Thyroid gland (tissue), 4 donors: ENCODE data around the gene FOXO3.

Experiments
- POLR2A ChIP-seq, 2 donors: fragments of 450-650 bp; IDR thresholded peaks; one replicate each; pipeline ENCODE4 v1.6.1; 2017; ENCODE audit warnings: antibody characterized with exemption in 2 of 2, mild to moderate bottlenecking in 2 of 2, moderate library complexity in 1 of 2
- TF ChIP-seq, protein P1 (sequence below), 6 experiments: fragments of 200-600 bp in 3 of 6; fragments of 450-650 bp in 3 of 6; sonication (generic) in 3 of 6; IDR thresholded peaks; one replicate each; pipeline ENCODE4 v1.5.1; 2016 to 2019; ENCODE audit warnings: antibody characterized with exemption in 6 of 6, mild to moderate bottlenecking in 2 of 6, inconsistent platforms in 1 of 6, moderate library complexity in 1 of 6

DNA sequence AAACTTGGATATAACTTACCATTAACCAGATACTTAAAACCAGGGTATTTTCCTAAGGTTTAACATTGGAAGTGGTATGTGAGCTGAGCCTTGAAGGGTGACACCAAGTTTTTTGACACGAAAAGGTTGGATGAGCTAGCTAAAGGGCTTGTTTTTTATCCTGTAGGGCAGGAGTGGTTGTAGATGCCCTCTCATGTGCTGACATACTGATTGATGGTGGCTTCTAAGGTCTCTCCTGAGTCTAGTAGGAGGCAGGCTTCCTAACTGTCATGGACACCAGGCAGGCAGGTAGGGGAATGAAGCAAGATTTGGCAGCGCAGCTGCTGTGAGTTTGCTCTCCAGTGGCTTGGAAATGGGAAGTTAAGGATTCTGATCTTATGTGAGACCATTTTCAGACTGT is 66.1 kb downstream of the FOXO3 start:
- TF ChIP-seq, protein P1, sequence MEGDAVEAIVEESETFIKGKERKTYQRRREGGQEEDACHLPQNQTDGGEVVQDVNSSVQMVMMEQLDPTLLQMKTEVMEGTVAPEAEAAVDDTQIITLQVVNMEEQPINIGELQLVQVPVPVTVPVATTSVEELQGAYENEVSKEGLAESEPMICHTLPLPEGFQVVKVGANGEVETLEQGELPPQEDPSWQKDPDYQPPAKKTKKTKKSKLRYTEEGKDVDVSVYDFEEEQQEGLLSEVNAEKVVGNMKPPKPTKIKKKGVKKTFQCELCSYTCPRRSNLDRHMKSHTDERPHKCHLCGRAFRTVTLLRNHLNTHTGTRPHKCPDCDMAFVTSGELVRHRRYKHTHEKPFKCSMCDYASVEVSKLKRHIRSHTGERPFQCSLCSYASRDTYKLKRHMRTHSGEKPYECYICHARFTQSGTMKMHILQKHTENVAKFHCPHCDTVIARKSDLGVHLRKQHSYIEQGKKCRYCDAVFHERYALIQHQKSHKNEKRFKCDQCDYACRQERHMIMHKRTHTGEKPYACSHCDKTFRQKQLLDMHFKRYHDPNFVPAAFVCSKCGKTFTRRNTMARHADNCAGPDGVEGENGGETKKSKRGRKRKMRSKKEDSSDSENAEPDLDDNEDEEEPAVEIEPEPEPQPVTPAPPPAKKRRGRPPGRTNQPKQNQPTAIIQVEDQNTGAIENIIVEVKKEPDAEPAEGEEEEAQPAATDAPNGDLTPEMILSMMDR (IDR thresholded peaks at IDR 0.05), result no peak
- TF ChIP-seq POLR2A (IDR thresholded peaks at IDR 0.05), result no peak
